HEK293T (cell line): Measurements from ENCODE around the gene DNAH8.

Source experiments
- CTCF ChIA-PET: fragments of 350-600 bp; formaldehyde crosslinking; extraction: SDS; loops from one replicate; lab custom pipeline; 2021; ENCODE audit warnings: antibody characterized with exemption, inconsistent platforms; lab: Yijun Ruan, JAX
- POLR2A ChIA-PET: fragments of 350-600 bp; formaldehyde crosslinking; extraction: SDS; loops from one replicate; lab custom pipeline; 2020; ENCODE audit warnings: antibody characterized with exemption, inconsistent platforms; lab: Yijun Ruan, JAX
- DNase-seq: peaks from one replicate; pipeline ENCODE4 v3.0.0; 2012; ENCODE audit warnings: mixed read lengths; ENCODE audit errors: extremely low spot score
- ARNT ChIP-seq: fragments of 450-650 bp; IDR thresholded peaks from 2 replicates; pipeline ENCODE4 v1.6.1; 2017; ENCODE audit warnings: mild to moderate bottlenecking
- BHLHE40 ChIP-seq: fragments of 450-650 bp; IDR thresholded peaks from 2 replicates; pipeline ENCODE4 v1.6.1; 2016; ENCODE audit warnings: mild to moderate bottlenecking, moderate library complexity, borderline replicate concordance
- CTBP1 ChIP-seq: fragments of 450-650 bp; IDR thresholded peaks from 2 replicates; pipeline ENCODE4 v1.6.1; 2016; ENCODE audit warnings: borderline replicate concordance
- ELF4 ChIP-seq: fragments of 450-650 bp; IDR thresholded peaks from 2 replicates; pipeline ENCODE4 v1.6.1; 2017; ENCODE audit warnings: antibody characterized with exemption
- FOXA1 ChIP-seq: fragments of 450-650 bp; IDR thresholded peaks from 2 replicates; pipeline ENCODE4 v1.6.1; 2016; ENCODE audit warnings: mild to moderate bottlenecking
- FOXK2 ChIP-seq: fragments of 450-650 bp; IDR thresholded peaks from 2 replicates; pipeline ENCODE4 v1.6.1; 2016; ENCODE audit warnings: mild to moderate bottlenecking
- FOXM1 ChIP-seq: fragments of 450-650 bp; IDR thresholded peaks from 2 replicates; pipeline ENCODE4 v1.6.1; 2017; ENCODE audit warnings: mild to moderate bottlenecking, borderline replicate concordance
- HDGF ChIP-seq: fragments of 450-650 bp; IDR thresholded peaks from 2 replicates; pipeline ENCODE4 v1.6.1; 2017; ENCODE audit warnings: antibody characterized with exemption, borderline replicate concordance
- L3MBTL2 ChIP-seq: fragments of 450-650 bp; conservative IDR thresholded peaks from 2 replicates; pipeline ENCODE4 v1.6.1; 2016; ENCODE audit warnings: mild to moderate bottlenecking
- LEF1 ChIP-seq: fragments of 450-650 bp; IDR thresholded peaks from 2 replicates; pipeline ENCODE4 v1.6.1; 2017; ENCODE audit warnings: mild to moderate bottlenecking, borderline replicate concordance
- NFRKB ChIP-seq: fragments of 450-650 bp; IDR thresholded peaks from 2 replicates; pipeline ENCODE4 v1.6.1; 2016; ENCODE audit warnings: mild to moderate bottlenecking, moderate library complexity
- PKNOX1 ChIP-seq: fragments of 450-650 bp; IDR thresholded peaks from 2 replicates; pipeline ENCODE4 v1.6.1; 2016
- SP1 ChIP-seq: fragments of 450-650 bp; IDR thresholded peaks from 2 replicates; pipeline ENCODE4 v1.6.1; 2017
- SUZ12 ChIP-seq: fragments of 450-650 bp; IDR thresholded peaks from 2 replicates; pipeline ENCODE4 v1.6.1; 2016; ENCODE audit warnings: mild to moderate bottlenecking
- TARDBP ChIP-seq: fragments of 450-650 bp; IDR thresholded peaks from 2 replicates; pipeline ENCODE4 v1.6.1; 2016
- ZNF384 ChIP-seq: fragments of 450-650 bp; IDR thresholded peaks from 2 replicates; pipeline ENCODE4 v1.6.1; 2016

The DNAH8 gene

DNA sequence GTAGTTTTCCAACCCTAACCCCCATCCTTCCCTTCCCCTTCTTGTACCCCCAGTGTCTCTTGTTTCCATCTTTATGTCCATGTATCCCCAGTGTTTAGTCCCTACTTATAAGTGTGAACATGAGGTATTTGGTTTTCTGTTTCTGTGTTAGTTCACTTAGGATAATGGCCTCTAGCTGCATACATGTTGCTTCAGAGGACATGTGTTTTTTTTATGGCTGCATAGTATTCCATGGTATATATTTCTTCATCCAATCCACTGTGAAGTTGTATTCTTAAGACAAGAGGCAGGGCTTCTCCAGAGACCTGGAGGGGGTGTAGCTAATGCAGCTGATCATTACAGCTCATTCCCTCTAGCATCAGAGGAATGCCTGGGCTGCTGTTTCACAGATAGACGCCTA is 4.2 kb downstream of the DNAH8 start:
- CTCF ChIA-PET: no interaction called here
- POLR2A ChIA-PET: interaction anchor here (1.1 kb wide), 1 partner anchor 16 kb away, joined by 5 read pairs; no protein-coding TSS in a partner anchor
- TF ChIP-seq BHLHE40 (no peak), LEF1 (no peak), PKNOX1 (no peak), SP1 (no peak), CTBP1 (no peak), FOXA1 (no peak), FOXM1 (no peak), TARDBP (no peak), L3MBTL2 (no peak), FOXK2 (no peak), SUZ12 (no peak), ELF4 (no peak)
- DNase-seq: no peak

- DNase-seq: no peak
- ChIA-PET POLR2A (no interaction called here), CTCF (no interaction called here)
- no peak for TF ChIP-seq HDGF
Observed at GRCh38 chr6:38720295-38720694, 5.2 kb downstream of the DNAH8 start.

DNA sequence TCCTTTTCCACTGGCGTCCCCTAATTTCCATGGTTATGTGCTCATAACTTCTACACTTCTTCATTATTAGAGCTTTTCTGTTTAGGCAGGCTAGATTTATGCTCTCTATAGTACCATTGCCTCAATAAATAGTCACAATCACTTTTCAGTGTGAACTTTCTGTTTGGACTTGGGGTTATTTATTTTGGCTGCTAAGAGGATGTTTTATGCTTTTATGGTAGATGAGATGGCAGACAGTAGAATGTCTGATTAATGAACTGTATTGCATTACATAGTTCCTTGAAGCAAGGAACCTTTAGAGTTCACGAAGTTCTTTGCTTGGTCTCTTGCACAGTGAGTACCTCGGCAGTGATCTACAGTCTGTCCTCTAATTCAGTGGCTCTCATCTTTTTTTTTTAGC is 6.9 kb downstream of the DNAH8 start:
- DNase-seq: no peak
- CTCF ChIA-PET: no interaction called here
- TF ChIP-seq PKNOX1 (peak; percentile 66; the same call in 1 of the 2 replicates), FOXA1 (no peak)
- POLR2A ChIA-PET: interaction anchor here (2.1 kb wide), 1 partner anchor 19 kb away, joined by 9 read pairs; the partner anchor contains the start of gene GLO1

DNA sequence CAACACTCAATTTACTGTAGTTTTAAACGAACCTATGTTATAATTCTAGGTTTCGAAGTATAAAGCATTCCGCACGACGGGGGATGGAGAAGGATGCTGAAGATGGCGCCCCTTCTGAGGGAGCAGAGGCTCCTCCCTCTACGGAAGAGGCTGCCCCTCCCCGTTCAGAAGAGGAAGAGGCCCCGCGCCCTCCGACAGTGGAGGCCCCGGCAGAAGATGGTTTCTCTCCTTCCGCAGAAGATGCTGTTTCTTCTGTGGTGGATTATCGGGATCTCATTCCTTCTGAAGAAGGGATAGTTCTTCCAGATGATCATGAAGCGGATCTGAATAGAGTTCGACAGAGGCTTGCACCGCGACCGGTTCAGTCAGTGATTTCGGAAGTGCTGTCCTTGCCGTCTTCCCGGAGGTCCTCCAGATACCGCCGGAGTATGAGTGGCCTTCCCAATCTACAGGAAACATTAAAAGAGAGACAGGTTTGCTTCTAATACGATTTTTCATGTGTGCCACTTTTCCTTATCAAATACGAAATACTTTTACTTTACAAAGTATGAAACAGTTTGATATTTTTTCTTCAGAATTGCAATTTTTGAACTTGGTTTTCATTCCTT is 7.7 kb downstream of the DNAH8 start:
- ChIA-PET POLR2A (interaction anchor here (2.1 kb wide), 1 partner anchor 20 kb away, joined by 9 read pairs; the partner anchor contains the start of gene GLO1), CTCF (interaction anchor here (0.6 kb wide), 1 partner anchor 19 kb away, joined by 4 read pairs; no protein-coding TSS in a partner anchor)
- TF ChIP-seq ELF4: no peak
- no peak for DNase-seq

- POLR2A ChIA-PET: no interaction called here
- DNase-seq: no peak
- no peak for TF ChIP-seq NFRKB
- no peak for TF ChIP-seq ARNT
- TF ChIP-seq LEF1: no peak
- TF ChIP-seq FOXK2: no peak
- TF ChIP-seq CTBP1: no peak
- no peak for TF ChIP-seq ELF4
- no peak for TF ChIP-seq BHLHE40
- TF ChIP-seq PKNOX1: no peak
- TF ChIP-seq SUZ12: no peak
- no peak for TF ChIP-seq SP1
- TF ChIP-seq FOXA1: no peak
- TF ChIP-seq HDGF: no peak
- no peak for TF ChIP-seq FOXM1
- no peak for TF ChIP-seq L3MBTL2
- TF ChIP-seq TARDBP: no peak
- TF ChIP-seq ZNF384: no peak
- CTCF ChIA-PET: no interaction called here
Observed at GRCh38 chr6:38723783-38724182, 8.7 kb downstream of the DNAH8 start.

- ChIA-PET CTCF (no interaction called here), POLR2A (no interaction called here)
Observed at GRCh38 chr6:38724343-38724742, 9.2 kb downstream of the DNAH8 start.

More at GRCh38 chr6:38724343-38724742, 9.2 kb downstream of the DNAH8 start:
- DNase-seq: no peak
- TF ChIP-seq FOXA1 (no peak), HDGF (no peak), CTBP1 (no peak), ARNT (no peak), L3MBTL2 (no peak), FOXK2 (no peak), TARDBP (no peak), PKNOX1 (no peak), BHLHE40 (no peak), NFRKB (no peak), ELF4 (no peak), ZNF384 (no peak), SUZ12 (no peak), FOXM1 (no peak), LEF1 (no peak), SP1 (no peak)
